IMR-90 (cell line): ENCODE results near the gene E4F1. TPM values are rescaled to one million over a fixed set of nuclear protein-coding genes. Genes with fewer than 3 reads are reported as not detected.

Experiments
- ATAC-seq: fragments of 200-7000 bp; cut with Tn5 transposase; 2 replicates; pipeline ENCODE4 v1.9.1; 2020; ENCODE audit warnings: low read depth, mild to moderate bottlenecking, moderate library complexity
- BruUV-seq: library from RNA; stranded (reverse); fragments of 400-500 nt; replicated peaks from 2 replicates; lab custom pipeline; 2021; lab: Mats Ljungman, UMichigan
- CTCF ChIA-PET: fragments of 300-600 bp; formaldehyde crosslinking; extraction: SDS; loops from one replicate; lab custom pipeline; 2021; ENCODE audit warnings: antibody characterized with exemption; lab: Yijun Ruan, JAX
- POLR2A ChIA-PET: fragments of 300-600 bp; sonication (Branson Sonifier 250); formaldehyde crosslinking; loops from one replicate; lab custom pipeline; 2022; ENCODE audit warnings: antibody characterized with exemption; ENCODE audit not compliant: unreplicated experiment; lab: Charles Lee
- DNase-seq: peaks from one replicate; pipeline ENCODE4 v3.0.0; 2013
- H2AFZ ChIP-seq: replicated peaks from 2 replicates; pipeline ENCODE3; 2013; ENCODE audit warnings: low read length, mild to moderate bottlenecking; ENCODE audit not compliant: poor library complexity
- H2AK5ac ChIP-seq: 2 replicates; pipeline ENCODE4 v1.6.1; 2013; ENCODE audit warnings: low read depth, low read length, inconsistent platforms
- H2AK9ac ChIP-seq: replicated peaks from 2 replicates; pipeline ENCODE3; 2013; ENCODE audit warnings: mild to moderate bottlenecking, low read depth, low read length, moderate library complexity; ENCODE audit not compliant: poor library complexity
- H2BK120ac ChIP-seq: 2 replicates; pipeline ENCODE4 v1.6.1; 2013; ENCODE audit warnings: low read depth, low read length, inconsistent platforms
- H2BK15ac ChIP-seq: 3 replicates; pipeline ENCODE4 v1.6.1; 2013; ENCODE audit warnings: low read depth, low read length, inconsistent platforms
- H2BK20ac ChIP-seq: 2 replicates; pipeline ENCODE4 v1.6.1; 2013; ENCODE audit warnings: low read depth, mild to moderate bottlenecking, inconsistent platforms, low read length, moderate library complexity
- H2BK5ac ChIP-seq: 2 replicates; pipeline ENCODE4 v1.6.1; 2013; ENCODE audit warnings: mild to moderate bottlenecking, low read depth, low read length, inconsistent platforms; ENCODE audit not compliant: poor library complexity, severe bottlenecking
- H3K14ac ChIP-seq: replicated peaks from 2 replicates; pipeline ENCODE4 v1.6.1; 2013; ENCODE audit warnings: low read depth, low read length, inconsistent platforms
- H3K18ac ChIP-seq: 2 replicates; pipeline ENCODE4 v1.6.1; 2013; ENCODE audit warnings: low read depth, low read length, control low read depth
- H3K23ac ChIP-seq: 2 replicates; pipeline ENCODE4 v1.6.1; 2013; ENCODE audit warnings: low read depth, low read length, inconsistent platforms
- H3K27ac ChIP-seq: 2 replicates; pipeline ENCODE4 v1.5.1; 2013; ENCODE audit warnings: mild to moderate bottlenecking, control low read depth, low read length; ENCODE audit not compliant: insufficient read depth
- H3K27me3 ChIP-seq: 2 replicates; pipeline ENCODE4 v1.6.1; 2013; ENCODE audit warnings: low read length; ENCODE audit not compliant: control insufficient read depth, insufficient read depth
- H3K36me3 ChIP-seq: 2 replicates; pipeline ENCODE4 v1.6.1; 2013; ENCODE audit warnings: low read length, mixed read lengths; ENCODE audit not compliant: control insufficient read depth, insufficient read depth
- H3K4ac ChIP-seq: 2 replicates; pipeline ENCODE4 v1.6.1; 2013; ENCODE audit warnings: low read depth, low read length, inconsistent platforms
- H3K4me1 ChIP-seq: 2 replicates; pipeline ENCODE4 v1.6.1; 2013; ENCODE audit warnings: low read length, mixed read lengths; ENCODE audit not compliant: control insufficient read depth, insufficient read depth
- H3K4me2 ChIP-seq: 2 replicates; pipeline ENCODE4 v1.6.1; 2013; ENCODE audit warnings: low read depth, mild to moderate bottlenecking, control low read depth, low read length, moderate library complexity
- H3K4me3 ChIP-seq: 2 replicates; pipeline ENCODE4 v1.5.1; 2013; ENCODE audit warnings: low read depth, mild to moderate bottlenecking, control low read depth, low read length, moderate library complexity; ENCODE audit not compliant: insufficient read depth
- H3K56ac ChIP-seq: 2 replicates; pipeline ENCODE4 v1.6.1; 2013; ENCODE audit warnings: low read length, inconsistent platforms; ENCODE audit not compliant: insufficient read depth; ENCODE audit errors: extremely low read depth
- H3K79me1 ChIP-seq, 2 experiments: 2 replicates each; pipeline ENCODE4 v1.6.1; 2013; ENCODE audit warnings: low read length in 2 of 2, inconsistent platforms in 1 of 2, low read depth in 1 of 2
- H3K9ac ChIP-seq: 2 replicates; pipeline ENCODE4 v1.6.1; 2013; ENCODE audit warnings: low read depth, low read length, control low read depth
- H3K9me1 ChIP-seq: 2 replicates; pipeline ENCODE4 v1.6.1; 2013; ENCODE audit warnings: low read length, inconsistent platforms; ENCODE audit not compliant: insufficient read depth
- H3K9me3 ChIP-seq: 2 replicates; pipeline ENCODE4 v1.6.1; 2013; ENCODE audit warnings: low read length; ENCODE audit not compliant: control insufficient read depth, insufficient read depth
- H4K20me1 ChIP-seq: 2 replicates; pipeline ENCODE4 v1.6.1; 2013; ENCODE audit warnings: low read length, inconsistent platforms; ENCODE audit not compliant: insufficient read depth
- H4K5ac ChIP-seq: 2 replicates; pipeline ENCODE4 v1.6.1; 2013; ENCODE audit warnings: mild to moderate bottlenecking, low read depth, low read length, control low read depth
- H4K8ac ChIP-seq, 2 experiments: 2 replicates each; pipeline ENCODE4 v1.6.1; 2013; ENCODE audit warnings: low read depth in 2 of 2, low read length in 2 of 2, control low read depth in 1 of 2, inconsistent platforms in 1 of 2
- H4K91ac ChIP-seq: 2 replicates; pipeline ENCODE4 v1.6.1; 2013; ENCODE audit warnings: low read depth, low read length, inconsistent platforms; ENCODE audit not compliant: insufficient read depth
- BHLHE40 ChIP-seq: fragments of 150-350 bp; IDR thresholded peaks from 2 replicates; pipeline ENCODE4 v1.6.1; 2016; ENCODE audit warnings: mild to moderate bottlenecking, low read depth, low read length
- CEBPB ChIP-seq: IDR thresholded peaks from 2 replicates; pipeline ENCODE4 v1.6.1; 2012; ENCODE audit warnings: low read depth, low read length, improper control_type of control experiment
- CHD1 ChIP-seq: IDR thresholded peaks from 2 replicates; pipeline ENCODE4 v1.6.1; 2012; ENCODE audit warnings: low read depth, low read length, improper control_type of control experiment
- CTCF ChIP-seq: conservative IDR thresholded peaks from 2 replicates; pipeline ENCODE4 v1.5.1; 2012; ENCODE audit warnings: mild to moderate bottlenecking, low read depth, low read length, improper control_type of control experiment
- FOS ChIP-seq: fragments of 150-350 bp; IDR thresholded peaks from 2 replicates; pipeline ENCODE4 v1.6.1; 2016; ENCODE audit warnings: low read depth, low read length
- MAFK ChIP-seq: IDR thresholded peaks from 2 replicates; pipeline ENCODE4 v1.6.1; 2012; ENCODE audit warnings: low read depth, low read length, improper control_type of control experiment
- MAZ ChIP-seq: IDR thresholded peaks from 2 replicates; pipeline ENCODE4 v1.6.1; 2012; ENCODE audit warnings: low read depth, mild to moderate bottlenecking, low read length, improper control_type of control experiment, moderate library complexity, borderline replicate concordance
- NFE2L2 ChIP-seq: fragments of 150-350 bp; IDR thresholded peaks from 2 replicates; pipeline ENCODE4 v1.6.1; 2016; ENCODE audit warnings: low read depth, mild to moderate bottlenecking, low read length
- POLR2A ChIP-seq: IDR thresholded peaks from 2 replicates; pipeline ENCODE4 v1.6.1; 2012; ENCODE audit warnings: mild to moderate bottlenecking, low read depth, low read length
- RAD21 ChIP-seq: IDR thresholded peaks from 2 replicates; pipeline ENCODE4 v1.6.1; 2012; ENCODE audit warnings: low read length, improper control_type of control experiment
- RCOR1 ChIP-seq: IDR thresholded peaks from 2 replicates; pipeline ENCODE4 v1.6.1; 2012; ENCODE audit warnings: mild to moderate bottlenecking, low read length, improper control_type of control experiment; ENCODE audit not compliant: insufficient replicate concordance
- RFX5 ChIP-seq: IDR thresholded peaks from 2 replicates; pipeline ENCODE4 v1.8.0; 2012; ENCODE audit warnings: low read depth, mild to moderate bottlenecking, low read length, moderate library complexity
- SMC3 ChIP-seq: fragments of 150-350 bp; IDR thresholded peaks from 2 replicates; pipeline ENCODE4 v1.6.1; 2016; ENCODE audit warnings: low read depth, mild to moderate bottlenecking, antibody characterized with exemption, low read length, moderate library complexity
- USF2 ChIP-seq: fragments of 150-350 bp; IDR thresholded peaks from 2 replicates; pipeline ENCODE4 v1.6.1; 2017; ENCODE audit warnings: mild to moderate bottlenecking, antibody characterized with exemption, low read length, low read depth
- WGBS, 2 experiments: methylation state at CpG; one replicate each; pipeline versions ENCODE4 v1.1.5 to v1.1.7; 2013; ENCODE audit warnings: missing lambda C conversion rate in 2 of 2; ENCODE audit not compliant: insufficient read length in 1 of 2; ENCODE audit errors: extremely low coverage in 2 of 2; 5-methylcytosine and 5-hydroxymethylcytosine counted together
- dilution Hi-C: fragments of 300-500 bp; cut with HindIII; formaldehyde crosslinking; loops from one replicate; pipeline ENCODE4 v1.14.3; 2018; ENCODE audit warnings: low sequenced_read_pairs; ENCODE audit not compliant: unreplicated experiment
- in situ Hi-C: fragments of 300-500 bp; cut with MboI; formaldehyde crosslinking; loops from 3 replicates; pipeline ENCODE4 v1.14.3; 2019; ENCODE audit warnings: low sequenced_read_pairs, inconsistent platforms, mixed read lengths
- intact Hi-C: fragments of 100-400 bp; cut with micrococcal nuclease; formaldehyde crosslinking; loops from 2 replicates; pipeline ENCODE4 v1.10.0; 2022
- polyA plus RNA-seq, 3 experiments: library from polyadenylated mRNA; depleted of rRNA; stranded (reverse); fragments of >200 nt; gene quantifications; 2 replicates each; pipeline ENCODE4 v1.2.3, GENCODE V29; 2012; ENCODE audit warnings: low replicate concordance in 1 of 3
- total RNA-seq: library from RNA; depleted of rRNA; stranded (reverse); fragments of >200 nt; gene quantifications from 2 replicates; pipeline ENCODE4 v1.2.3, GENCODE V29; 2012

The E4F1 gene
- total and polyA plus RNA-seq, 2 of the 4 experiments (the other 2 are of a cell fraction), result 13.1 to 33.0 TPM

- H4K5ac ChIP-seq, result no peak overlapping the region
- no peak overlapping the region for H3K56ac ChIP-seq
- CTCF ChIA-PET, result no interaction called here
- no peak for TF ChIP-seq MAFK
- no peak for TF ChIP-seq CTCF
- TF ChIP-seq SMC3, result no peak
- TF ChIP-seq MAZ, result no peak
- TF ChIP-seq CHD1, result no peak
- no peak for TF ChIP-seq RCOR1
- TF ChIP-seq BHLHE40, result no peak
- no peak for TF ChIP-seq NFE2L2
- TF ChIP-seq POLR2A, result no peak
- TF ChIP-seq USF2, result no peak
- TF ChIP-seq CEBPB, result no peak
- TF ChIP-seq RAD21, result no peak
- TF ChIP-seq FOS, result no peak
- no peak for TF ChIP-seq RFX5
These were observed 42.1 kb upstream of the E4F1 start for GRCh38 chr16:2180962-2181923.

More at GRCh38 chr16:2180962-2181923, 42.1 kb upstream of the E4F1 start:
- no peak overlapping the region for H3K4ac ChIP-seq
- H3K27ac ChIP-seq, result no peak overlapping the region
- no peak overlapping the region for H2BK15ac ChIP-seq
- no peak overlapping the region for H2BK5ac ChIP-seq
- H3K14ac ChIP-seq, result no peak overlapping the region
- no peak overlapping the region for H3K23ac ChIP-seq
- H2AK5ac ChIP-seq, result no peak overlapping the region
- H3K4me2 ChIP-seq, result no peak overlapping the region
- H3K9me1 ChIP-seq, result peaks cover 3% of the 10 kb centered on the region; the same call in 1 of the 2 replicates
- no TSS peak for BruUV-seq
- H3K4me1 ChIP-seq, result no peaks in the 10 kb centered on the region
- H4K8ac ChIP-seq, result no peak overlapping the region
- no peak overlapping the region for H2AK9ac ChIP-seq
- H2BK120ac ChIP-seq, result no peak overlapping the region
- POLR2A ChIA-PET, result interaction anchor here (0.6 kb wide), 1 partner anchor 33 kb away, joined by 3 read pairs; no protein-coding TSS in a partner anchor
- H3K36me3 ChIP-seq, result peaks cover 14% of the 10 kb centered on the region; the same call in 1 of the 2 replicates
- H3K27me3 ChIP-seq, result no peaks in the 10 kb centered on the region; the same call in 1 of the 2 replicates
- H3K4me3 ChIP-seq, result no peak overlapping the region
- no peaks in the 10 kb centered on the region for H3K79me1 ChIP-seq
- no peak for ATAC-seq
- no peak overlapping the region for H3K18ac ChIP-seq
- H4K20me1 ChIP-seq, result peaks cover 7% of the 10 kb centered on the region; the same call in 1 of the 2 replicates
- in situ Hi-C loops, result no loop called here
- DNase-seq, result no peak
- H3K9me3 ChIP-seq, result no peaks in the 10 kb centered on the region
- WGBS, 2 experiments, result 91% methylated on average over 21 of the region's 46 CpGs; no CpG with 5 or more reads in 1 of the 2 experiments
- intact Hi-C loops, result no loop called here
- dilution Hi-C loops, result no loop called here
- H2AFZ ChIP-seq, result no peak overlapping the region
- no peak overlapping the region for H3K9ac ChIP-seq
- H4K91ac ChIP-seq, result no peak overlapping the region
- H2BK20ac ChIP-seq, result no peak overlapping the region
